ENCODE results near the gene MCM5.

- no peak for TF ChIP-seq CTCF (conservative IDR thresholded peaks at IDR 0.05; ENCODE audit: low read depth, low read length)
- TF ChIP-seq EZH2 (IDR thresholded peaks at IDR 0.05; ENCODE audit: low read length, unreplicated experiment) = no peak
These were observed 36.5 kb downstream of the MCM5 start for GRCh38 chr22:35436421-35436820.

Data from PC-3 (cell line).